Measurements from ENCODE around the gene WNK3. TPM values are rescaled to one million over a fixed set of nuclear protein-coding genes. Genes with fewer than 3 reads are reported as not detected.
"Not testable (repeated sequence)": the region's sequence is repeated elsewhere in the genome, so short reads cannot be mapped to it uniquely, and the experiment has no call there.

Gene WNK3
- total RNA-seq = 0.60 and 1.0 TPM in 2 replicates

GRCh38 chrX:54357414-54358377 lies at the start of gene WNK3:
TSS of gene WNK3 (minus strand) at chrX:54358046.
- DNase-seq = peak; percentile 57

- DNase-seq = no peak
Observed at GRCh38 chrX:54407266-54407665, 49.4 kb upstream of the WNK3 start.

GRCh38 chrX:54397113-54397512 lies 39.3 kb upstream of the WNK3 start:
- no peak for DNase-seq

GRCh38 chrX:54386314-54386713 lies 28.5 kb upstream of the WNK3 start:
- peak; percentile 53 for DNase-seq

- DNase-seq = not testable (repeated sequence)
Observed at GRCh38 chrX:54384661-54385060, 26.8 kb upstream of the WNK3 start.

GRCh38 chrX:54359408-54359807 lies 1.6 kb upstream of the WNK3 start:
- no peak for DNase-seq

GRCh38 chrX:54358424-54359211 lies 772 bp upstream of the WNK3 start:
- peak; percentile 60 for DNase-seq

- no peak for DNase-seq
Observed at GRCh38 chrX:54352677-54353076, 5.2 kb downstream of the WNK3 start.

- not testable (repeated sequence) for DNase-seq
Observed at GRCh38 chrX:54337383-54337782, 20.5 kb downstream of the WNK3 start.

GRCh38 chrX:54325077-54325476 lies 32.8 kb downstream of the WNK3 start:
- no peak for DNase-seq

- DNase-seq = no peak
Observed at GRCh38 chrX:54320067-54320466, 37.8 kb downstream of the WNK3 start.

GRCh38 chrX:54306379-54306778 lies 51.5 kb downstream of the WNK3 start:
- DNase-seq = no peak

GRCh38 chrX:54301516-54301915 lies 56.3 kb downstream of the WNK3 start:
- no peak for DNase-seq

GRCh38 chrX:54294306-54294705 lies 63.5 kb downstream of the WNK3 start:
- no peak for DNase-seq

GRCh38 chrX:54292755-54293154 lies 65.1 kb downstream of the WNK3 start:
- DNase-seq = no peak

- no peak for DNase-seq
Observed at GRCh38 chrX:54291758-54292157, 66.1 kb downstream of the WNK3 start.

GRCh38 chrX:54288968-54289367 lies 68.9 kb downstream of the WNK3 start:
- DNase-seq = no peak

- DNase-seq = peak; percentile 0
Observed at GRCh38 chrX:54288277-54288676, 69.6 kb downstream of the WNK3 start.

- no peak for DNase-seq
Observed at GRCh38 chrX:54281676-54282075, 76.2 kb downstream of the WNK3 start.

- DNase-seq = no peak
Observed at GRCh38 chrX:54280466-54280865, 77.4 kb downstream of the WNK3 start.

GRCh38 chrX:54271664-54272063 lies 86.2 kb downstream of the WNK3 start:
- no peak for DNase-seq

GRCh38 chrX:54248309-54248708 lies 109.5 kb downstream of the WNK3 start:
- peak; percentile 33 for DNase-seq

GRCh38 chrX:54246866-54247265 lies 111.0 kb downstream of the WNK3 start:
- DNase-seq = no peak

GRCh38 chrX:54238588-54238987 lies 119.3 kb downstream of the WNK3 start:
- DNase-seq = no peak

All from dermis blood vessel endothelial cell (primary cell).